ENCODE results near the gene ST8SIA5. TPM values are rescaled to one million over a fixed set of nuclear protein-coding genes. Genes with fewer than 3 reads are reported as not detected.
"Not testable (repeated sequence)": the region's sequence is repeated elsewhere in the genome, so short reads cannot be mapped to it uniquely, and the experiment has no call there.

The ST8SIA5 gene
- under 1 TPM in 1 of 2 experiments, not detected in 1; 0.15 TPM for total RNA-seq

DNA sequence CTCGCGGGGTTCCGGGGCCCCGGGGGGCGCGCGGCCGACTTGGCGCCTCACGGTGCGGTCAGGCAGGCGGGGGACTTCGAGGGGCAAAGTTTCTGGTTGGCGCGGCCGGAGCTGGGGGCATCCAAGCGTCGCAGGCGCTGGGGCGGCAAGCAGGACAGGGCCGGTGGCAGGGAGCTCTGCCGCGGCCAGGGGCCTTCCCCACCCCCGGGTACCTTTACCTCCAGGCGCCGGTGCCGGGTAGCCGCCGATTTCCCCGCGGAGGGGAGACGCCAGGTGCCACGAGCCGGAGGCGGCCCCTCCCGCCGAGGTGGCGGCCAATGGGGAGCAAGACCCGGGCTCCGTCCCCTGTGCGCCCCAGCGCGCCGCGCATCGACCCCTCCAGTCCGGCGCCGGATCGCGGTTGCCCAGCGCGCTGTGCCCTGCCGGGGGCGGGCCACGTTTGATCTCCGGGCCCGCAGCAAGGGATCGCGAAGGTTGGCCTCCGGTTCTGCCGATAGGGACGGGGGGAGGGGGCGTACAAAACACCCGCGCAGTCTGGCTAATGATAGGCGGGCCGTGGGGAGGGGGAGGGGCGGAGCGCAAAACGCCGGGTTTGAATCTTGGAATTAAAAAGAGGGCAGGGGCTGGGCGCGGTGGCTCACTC is at the start of gene ST8SIA5:
Gene ST8SIA5, minus strand, starts transcription at position 495 of the 643 bp plus-strand sequence. CDS start 545 bp downstream, outside the sequence.
- DNase-seq, result no peak
- Mint-ChIP-seq H3K27ac (no peak within 1 kb of the TSS), H3K27me3 (peaks cover 64% of the 10 kb centered on the region), H3K9me3 (peaks cover 2% of the 10 kb centered on the region), H3K36me3 (ENCODE audit: low read depth) (no peaks in the 10 kb centered on the region), H3K4me1 (peaks cover 29% of the 10 kb centered on the region), H3K4me3 (peak within 1 kb of the TSS; percentile 50)
- POLR2A ChIA-PET, result no interaction called here
- CTCF ChIA-PET, result no interaction called here

- DNase-seq; H3K27ac Mint-ChIP-seq; CTCF ChIA-PET; H3K4me3 Mint-ChIP-seq; H3K4me1 Mint-ChIP-seq; H3K36me3 Mint-ChIP-seq (ENCODE audit: low read depth); H3K9me3 Mint-ChIP-seq; H3K27me3 Mint-ChIP-seq; POLR2A ChIA-PET: not testable (repeated sequence)
Observed at GRCh38 chr18:46795945-46796344, 39.1 kb upstream of the ST8SIA5 start.

DNA sequence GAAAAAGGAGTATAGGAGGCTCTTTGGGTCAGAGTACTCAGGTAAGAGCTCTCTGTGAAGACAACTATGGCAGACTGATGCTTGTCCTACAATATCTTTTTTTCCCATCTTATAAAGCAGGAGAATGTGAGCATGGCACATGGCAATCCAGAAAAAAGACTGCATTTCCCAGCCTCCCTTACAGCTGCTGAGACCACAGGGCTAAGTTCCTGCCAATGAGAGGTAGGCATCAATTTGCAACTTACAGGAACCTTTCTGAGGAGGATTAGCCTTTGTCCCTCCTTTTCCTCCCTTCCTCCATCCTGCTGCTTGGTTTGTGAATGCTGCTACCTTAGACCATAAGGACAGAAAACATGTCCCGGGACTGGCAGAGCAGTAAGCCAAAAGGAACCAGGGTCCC is 37.8 kb upstream of the ST8SIA5 start:
- no peak overlapping the region for H3K4me3 Mint-ChIP-seq
- CTCF ChIA-PET, result no interaction called here
- DNase-seq, result no peak
- POLR2A ChIA-PET, result interaction anchor here (0.6 kb wide), 1 partner anchor 30 kb away, joined by 3 read pairs; no protein-coding TSS in a partner anchor
- no peak overlapping the region for H3K27ac Mint-ChIP-seq
- no peaks in the 10 kb centered on the region for H3K4me1 Mint-ChIP-seq
- H3K9me3 Mint-ChIP-seq, result peaks cover 5% of the 10 kb centered on the region
- H3K27me3 Mint-ChIP-seq, result no peaks in the 10 kb centered on the region
- H3K36me3 Mint-ChIP-seq (ENCODE audit: low read depth), result no peaks in the 10 kb centered on the region

DNA sequence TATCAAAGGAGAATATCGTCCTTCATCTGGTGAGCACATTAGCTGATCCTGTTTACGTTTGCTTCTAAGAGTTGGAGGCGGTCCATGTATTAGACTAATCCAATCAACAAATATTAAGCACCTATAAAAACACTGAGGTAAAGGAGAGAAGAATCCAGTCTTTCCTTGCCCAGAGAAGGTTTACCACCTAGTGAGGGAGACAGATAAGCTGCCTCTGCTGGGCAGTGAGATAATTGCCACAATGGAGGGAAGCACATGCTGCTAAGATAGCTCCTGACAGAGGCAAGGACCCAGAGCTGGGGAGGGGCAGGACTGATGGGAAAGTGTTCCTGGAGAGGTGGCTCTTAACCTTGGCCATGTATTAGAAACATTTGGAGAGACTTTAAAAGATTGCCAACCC is 36.7 kb upstream of the ST8SIA5 start:
- no peaks in the 10 kb centered on the region for H3K4me1 Mint-ChIP-seq
- no peaks in the 10 kb centered on the region for H3K36me3 Mint-ChIP-seq (ENCODE audit: low read depth)
- ChIA-PET POLR2A (no interaction called here), CTCF (no interaction called here)
- H3K27ac Mint-ChIP-seq, result no peak overlapping the region
- no peak overlapping the region for H3K4me3 Mint-ChIP-seq
- H3K9me3 Mint-ChIP-seq, result peaks cover 5% of the 10 kb centered on the region
- H3K27me3 Mint-ChIP-seq, result no peaks in the 10 kb centered on the region
- no peak for DNase-seq

DNA sequence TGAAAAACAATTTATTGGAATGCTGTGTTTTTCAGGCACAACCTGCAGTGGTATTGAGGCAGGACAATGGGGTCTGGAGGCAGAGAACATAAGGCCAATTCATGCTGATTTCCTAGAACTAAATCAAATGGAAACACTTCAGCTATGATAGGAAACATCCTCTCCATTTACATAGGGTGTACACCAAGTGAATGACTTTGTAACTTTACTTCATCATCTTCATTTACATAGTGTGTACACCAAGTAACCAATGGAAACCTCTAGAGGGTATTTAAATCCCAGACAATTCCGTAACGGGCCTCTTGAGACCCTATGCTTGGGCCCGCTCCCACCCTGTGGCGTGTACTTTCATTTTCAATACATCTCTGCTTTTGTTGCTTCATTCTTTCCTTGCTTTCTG is 32.2 kb upstream of the ST8SIA5 start:
- Mint-ChIP-seq H3K27me3 (no peaks in the 10 kb centered on the region), H3K4me3 (no peak overlapping the region), H3K9me3 (peaks cover 5% of the 10 kb centered on the region), H3K27ac (no peak overlapping the region), H3K36me3 (ENCODE audit: low read depth) (no peaks in the 10 kb centered on the region), H3K4me1 (no peaks in the 10 kb centered on the region)
- ChIA-PET POLR2A (no interaction called here), CTCF (no interaction called here)
- no peak for DNase-seq

DNA sequence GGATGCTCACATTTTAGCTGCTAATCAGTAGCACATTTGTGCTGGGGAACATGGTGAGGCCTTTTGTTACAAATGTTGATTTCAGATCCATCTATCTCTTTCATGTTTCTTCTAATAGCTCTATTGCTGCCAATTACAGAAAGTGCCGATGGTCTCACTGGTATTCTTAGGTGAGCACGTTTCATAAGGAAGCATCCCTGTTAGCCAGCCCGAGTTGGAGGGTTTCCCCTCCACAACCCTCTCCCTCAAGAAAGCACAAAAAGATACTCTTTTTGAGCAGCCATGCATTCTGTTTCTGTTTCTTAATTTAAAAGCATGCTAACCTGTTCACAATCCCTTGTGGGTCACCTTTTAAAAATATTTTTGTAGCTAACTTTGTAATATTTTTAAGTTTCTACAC is 30.8 kb upstream of the ST8SIA5 start:
- no peak overlapping the region for H3K4me3 Mint-ChIP-seq
- no peaks in the 10 kb centered on the region for H3K4me1 Mint-ChIP-seq
- peaks cover 5% of the 10 kb centered on the region for H3K9me3 Mint-ChIP-seq
- no peaks in the 10 kb centered on the region for H3K27me3 Mint-ChIP-seq
- ChIA-PET CTCF (no interaction called here), POLR2A (no interaction called here)
- no peaks in the 10 kb centered on the region for H3K36me3 Mint-ChIP-seq (ENCODE audit: low read depth)
- no peak overlapping the region for H3K27ac Mint-ChIP-seq
- DNase-seq, result no peak

GRCh38 chr18:46772357-46772756 is 15.5 kb upstream of the ST8SIA5 start:
- no peaks in the 10 kb centered on the region for H3K36me3 Mint-ChIP-seq (ENCODE audit: low read depth)
- ChIA-PET POLR2A (no interaction called here), CTCF (interaction anchor here (1.0 kb wide), 1 partner anchor 12 kb away, joined by 3 read pairs; no protein-coding TSS in a partner anchor)
- H3K27ac Mint-ChIP-seq, result no peak overlapping the region
- H3K9me3 Mint-ChIP-seq, result no peaks in the 10 kb centered on the region
- H3K4me1 Mint-ChIP-seq, result no peaks in the 10 kb centered on the region
- H3K27me3 Mint-ChIP-seq, result peaks cover 2% of the 10 kb centered on the region
- H3K4me3 Mint-ChIP-seq, result no peak overlapping the region
- no peak for DNase-seq

DNA sequence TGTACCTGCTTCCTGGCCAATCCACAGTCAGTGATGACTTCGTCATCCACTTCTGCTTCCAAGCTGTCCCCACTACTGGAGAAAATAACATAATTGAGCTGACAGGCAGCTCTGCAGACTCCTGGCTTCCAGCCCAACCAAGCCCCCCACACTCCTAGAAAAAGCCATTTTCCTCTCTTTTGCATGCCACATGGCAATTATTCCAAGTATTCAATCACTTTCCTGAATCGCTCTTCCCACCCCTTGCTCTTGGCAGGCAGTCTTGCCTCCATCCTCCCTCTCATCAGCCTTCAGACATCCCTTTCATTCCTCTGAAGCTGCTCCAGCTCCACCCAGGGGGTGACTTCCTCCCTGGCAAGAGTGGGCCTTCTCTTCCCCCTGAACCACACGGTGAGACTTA is 14.3 kb upstream of the ST8SIA5 start:
- Mint-ChIP-seq H3K9me3 (no peaks in the 10 kb centered on the region), H3K36me3 (ENCODE audit: low read depth) (no peaks in the 10 kb centered on the region), H3K4me3 (no peak overlapping the region), H3K27ac (no peak overlapping the region), H3K4me1 (no peaks in the 10 kb centered on the region), H3K27me3 (peaks cover 5% of the 10 kb centered on the region)
- no peak for DNase-seq
- ChIA-PET CTCF (interaction anchor here (3.0 kb wide), 1 partner anchor 11 kb away, joined by 6 read pairs; no protein-coding TSS in a partner anchor), POLR2A (no interaction called here)

DNA sequence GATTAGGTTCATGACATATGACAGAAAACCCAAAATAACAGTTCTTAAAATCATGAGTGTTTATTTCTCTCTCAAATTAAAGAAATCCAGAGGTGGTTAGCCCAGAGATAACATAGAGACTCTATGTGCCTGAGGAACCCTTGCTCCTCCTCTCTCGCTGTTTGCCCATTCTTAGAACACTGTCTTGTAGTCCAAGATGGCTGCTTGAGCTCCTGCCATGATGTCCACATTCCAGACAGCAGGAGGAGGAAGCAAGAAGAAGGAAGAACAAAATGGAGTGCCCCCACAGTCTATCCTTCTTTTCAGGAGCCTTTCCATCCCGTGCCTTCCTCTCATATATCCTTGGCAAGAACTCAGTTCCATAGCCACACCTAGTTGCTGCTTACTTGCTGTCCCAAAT is 13.9 kb upstream of the ST8SIA5 start:
- ChIA-PET POLR2A (no interaction called here), CTCF (interaction anchor here (3.0 kb wide), 1 partner anchor 11 kb away, joined by 6 read pairs; no protein-coding TSS in a partner anchor)
- H3K27ac Mint-ChIP-seq, result no peak overlapping the region
- H3K36me3 Mint-ChIP-seq (ENCODE audit: low read depth), result no peaks in the 10 kb centered on the region
- H3K9me3 Mint-ChIP-seq, result no peaks in the 10 kb centered on the region
- H3K4me1 Mint-ChIP-seq, result no peaks in the 10 kb centered on the region
- no peak overlapping the region for H3K4me3 Mint-ChIP-seq
- DNase-seq, result no peak
- peaks cover 5% of the 10 kb centered on the region for H3K27me3 Mint-ChIP-seq

- Mint-ChIP-seq H3K4me3 (no peak overlapping the region), H3K9me3 (no peaks in the 10 kb centered on the region), H3K27me3 (peaks cover 22% of the 10 kb centered on the region), H3K4me1 (no peaks in the 10 kb centered on the region), H3K27ac (no peak overlapping the region), H3K36me3 (ENCODE audit: low read depth) (no peaks in the 10 kb centered on the region)
- ChIA-PET POLR2A (no interaction called here), CTCF (interaction anchor here (0.5 to 3.0 kb wide), 2 partner anchors 8 to 133 kb away, joined by 3 to 6 read pairs; no protein-coding TSS in a partner anchor)
- no peak for DNase-seq
Observed at GRCh38 chr18:46768166-46768921, 11.5 kb upstream of the ST8SIA5 start.

DNA sequence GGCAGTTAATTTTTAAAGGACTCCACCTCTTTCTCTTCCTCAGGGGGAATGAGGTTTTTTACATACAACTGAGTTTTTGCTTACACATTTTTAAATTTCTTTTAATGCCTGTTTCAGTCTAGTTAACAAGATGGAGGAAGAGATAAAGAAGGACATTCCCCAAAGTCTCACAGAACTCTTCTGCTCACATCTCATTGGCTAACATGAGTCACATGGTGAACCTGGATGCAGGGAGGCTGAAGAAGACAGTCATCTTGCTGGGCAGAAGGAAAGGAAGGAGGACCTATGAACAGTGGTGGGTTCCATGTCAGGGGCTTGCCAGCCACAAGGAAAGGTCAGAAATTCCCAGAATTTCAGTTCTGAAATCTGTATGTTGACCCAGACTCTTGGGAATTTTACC is 10.4 kb upstream of the ST8SIA5 start:
- no peak for DNase-seq
- CTCF ChIA-PET, result no interaction called here
- Mint-ChIP-seq H3K4me3 (no peak overlapping the region), H3K9me3 (no peaks in the 10 kb centered on the region), H3K27ac (no peak overlapping the region), H3K36me3 (ENCODE audit: low read depth) (no peaks in the 10 kb centered on the region), H3K27me3 (peaks cover 31% of the 10 kb centered on the region), H3K4me1 (no peaks in the 10 kb centered on the region)
- POLR2A ChIA-PET, result no interaction called here

GRCh38 chr18:46764586-46764985 is 7.7 kb upstream of the ST8SIA5 start:
- Mint-ChIP-seq H3K4me3 (no peak overlapping the region), H3K9me3 (no peaks in the 10 kb centered on the region), H3K27ac (no peak overlapping the region), H3K36me3 (ENCODE audit: low read depth) (no peaks in the 10 kb centered on the region), H3K27me3 (peaks cover 55% of the 10 kb centered on the region), H3K4me1 (no peaks in the 10 kb centered on the region)
- DNase-seq, result no peak
- ChIA-PET POLR2A (no interaction called here), CTCF (no interaction called here)

- CTCF ChIA-PET, result interaction anchor here (1.5 kb wide), 1 partner anchor 11 kb away, joined by 3 read pairs; no protein-coding TSS in a partner anchor
Observed at GRCh38 chr18:46761059-46761769, 4.4 kb upstream of the ST8SIA5 start.

More at GRCh38 chr18:46761059-46761769, 4.4 kb upstream of the ST8SIA5 start:
- H3K4me3 Mint-ChIP-seq, result no peak overlapping the region
- no peaks in the 10 kb centered on the region for H3K9me3 Mint-ChIP-seq
- peaks cover 6% of the 10 kb centered on the region for H3K4me1 Mint-ChIP-seq
- no peak for DNase-seq
- POLR2A ChIA-PET, result no interaction called here
- peaks cover 74% of the 10 kb centered on the region for H3K27me3 Mint-ChIP-seq
- H3K36me3 Mint-ChIP-seq (ENCODE audit: low read depth), result no peaks in the 10 kb centered on the region
- no peak overlapping the region for H3K27ac Mint-ChIP-seq

Data from activated CD4-positive, alpha-beta T cell treated with anti-CD3 and anti-CD28 coated beads, Interleukin-2, amount 10 ng/mL, durations not matched to agents 7 days and 5 days (primary cell).